GM13976 (cell line): ENCODE measurements around the gene SLC2A9.

Experiments used
- DNase-seq: peaks from one replicate; pipeline ENCODE4 v3.0.0; 2012; ENCODE audit warnings: low spot score
- CTCF ChIP-seq: IDR thresholded peaks from 2 replicates; pipeline ENCODE4 v1.5.1; 2012; ENCODE audit warnings: borderline replicate concordance, mild to moderate bottlenecking; ENCODE audit not compliant: insufficient read depth; ENCODE audit errors: extremely low read depth, missing control alignments, control extremely low read depth
- in situ Hi-C: fragments of 300-500 bp; cut with MboI; formaldehyde crosslinking; loops from one replicate; pipeline ENCODE4 v1.12.0; 2022; ENCODE audit warnings: low sequenced_read_pairs, mixed read lengths, inconsistent platforms; ENCODE audit not compliant: unreplicated experiment

The SLC2A9 gene

GRCh38 chr4:9962611-9963314, 58.5 kb downstream of the SLC2A9 start:
- TF ChIP-seq CTCF = no peak
- in situ Hi-C loops = no loop called here
- DNase-seq = no peak

GRCh38 chr4:9954468-9954867, 66.8 kb downstream of the SLC2A9 start:
- no peak for TF ChIP-seq CTCF
- in situ Hi-C loops = no loop called here
- DNase-seq = no peak

- in situ Hi-C loops = no loop called here
- no peak for DNase-seq
- TF ChIP-seq CTCF = no peak
Measured at GRCh38 chr4:9953089-9953488, 68.2 kb downstream of the SLC2A9 start.

GRCh38 chr4:9952415-9952950, 68.8 kb downstream of the SLC2A9 start:
- in situ Hi-C loops = no loop called here
- no peak for DNase-seq
- no peak for TF ChIP-seq CTCF

- in situ Hi-C loops = no loop called here
- no peak for DNase-seq
- TF ChIP-seq CTCF = no peak
Measured at GRCh38 chr4:9949573-9949972, 71.7 kb downstream of the SLC2A9 start.

GRCh38 chr4:9947168-9948062, 73.9 kb downstream of the SLC2A9 start:
- no peak for DNase-seq
- in situ Hi-C loops = no loop called here
- no peak for TF ChIP-seq CTCF
